KMS-11 (cell line): ENCODE data around the gene SIRT4.

Experiments used
- H2AFZ ChIP-seq: fragments of 200-600 bp; sonication (generic); 2 replicates; pipeline ENCODE4 v1.6.1; 2016; ENCODE audit warnings: antibody characterized with exemption, mixed run types, low read depth
- H3K27ac ChIP-seq: fragments of 200-600 bp; sonication (generic); 2 replicates; pipeline ENCODE4 v1.6.1; 2016; ENCODE audit warnings: mild to moderate bottlenecking, mixed run types
- H3K27me3 ChIP-seq: fragments of 200-600 bp; sonication (generic); 2 replicates; pipeline ENCODE4 v1.6.1; 2017; ENCODE audit warnings: mild to moderate bottlenecking, low read depth, mixed run types, moderate library complexity; ENCODE audit not compliant: insufficient read depth
- H3K36me3 ChIP-seq: fragments of 200-600 bp; sonication (generic); 2 replicates; pipeline ENCODE4 v1.6.1; 2017; ENCODE audit warnings: mild to moderate bottlenecking, mixed run types; ENCODE audit not compliant: insufficient read depth
- H3K4me1 ChIP-seq: fragments of 200-600 bp; sonication (generic); 2 replicates; pipeline ENCODE4 v1.6.1; 2016; ENCODE audit warnings: mild to moderate bottlenecking, low read depth, mixed run types; ENCODE audit not compliant: poor library complexity, severe bottlenecking
- H3K4me2 ChIP-seq: fragments of 200-600 bp; sonication (generic); 2 replicates; pipeline ENCODE4 v1.7.0; 2016; ENCODE audit warnings: mild to moderate bottlenecking, mixed run types
- H3K4me3 ChIP-seq: fragments of 200-600 bp; sonication (generic); IDR thresholded peaks from 2 replicates; pipeline ENCODE4 v1.6.1; 2017; ENCODE audit warnings: low read depth, low read length, mixed read lengths; ENCODE audit not compliant: insufficient read depth
- H3K79me2 ChIP-seq: fragments of 200-600 bp; sonication (generic); 2 replicates; pipeline ENCODE4 v1.6.1; 2016; ENCODE audit warnings: low read depth, mixed run types; ENCODE audit not compliant: insufficient read depth
- H3K9ac ChIP-seq: fragments of 200-600 bp; sonication (generic); 2 replicates; pipeline ENCODE4 v1.6.1; 2016; ENCODE audit warnings: mild to moderate bottlenecking, mixed run types
- H4K20me1 ChIP-seq: fragments of 200-600 bp; sonication (generic); 2 replicates; pipeline ENCODE4 v1.6.1; 2016; ENCODE audit warnings: mild to moderate bottlenecking, mixed run types; ENCODE audit not compliant: insufficient read depth
- TF ChIP-seq, protein P1 (sequence below): fragments of 200-600 bp; sonication (generic); conservative IDR thresholded peaks from 2 replicates; pipeline ENCODE4 v1.6.1; 2017; ENCODE audit warnings: low read depth, mild to moderate bottlenecking, antibody characterized with exemption, low read length, moderate library complexity, mixed read lengths

The SIRT4 gene

DNA sequence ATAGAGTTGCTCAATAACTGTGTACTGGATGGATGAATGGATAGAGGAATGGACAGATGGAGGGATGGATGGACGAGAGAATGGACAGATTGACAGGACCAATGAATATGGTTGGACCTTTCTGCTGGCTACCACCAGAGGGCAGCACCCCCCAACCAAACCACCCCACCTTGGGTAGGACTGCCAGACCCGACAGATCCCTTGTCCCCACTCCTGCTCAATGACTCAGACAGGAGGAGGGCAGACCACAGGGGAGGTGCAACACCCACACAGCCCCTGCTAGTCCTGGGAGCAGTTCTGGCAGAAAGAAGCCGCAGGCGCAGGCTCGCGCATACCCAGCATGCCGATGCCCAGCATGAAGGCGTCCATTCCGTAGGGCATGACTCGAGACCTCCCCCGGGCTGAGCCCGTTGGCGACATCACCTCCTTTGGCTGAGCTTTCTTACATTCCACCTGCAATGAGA lies 54.5 kb downstream of the SIRT4 start:
- Histone ChIP-seq H3K4me1 (no peaks in the 10 kb centered on the region), H3K4me3 (no peak overlapping the region), H3K4me2 (no peak overlapping the region), H4K20me1 (no peaks in the 10 kb centered on the region), H3K27ac (no peak overlapping the region), H3K27me3 (no peaks in the 10 kb centered on the region; the same call in 1 of the 2 replicates), H3K36me3 (no peaks in the 10 kb centered on the region), H2AFZ (no peak overlapping the region), H3K9ac (no peak overlapping the region), H3K79me2 (no peaks in the 10 kb centered on the region)
- TF ChIP-seq, protein P1, sequence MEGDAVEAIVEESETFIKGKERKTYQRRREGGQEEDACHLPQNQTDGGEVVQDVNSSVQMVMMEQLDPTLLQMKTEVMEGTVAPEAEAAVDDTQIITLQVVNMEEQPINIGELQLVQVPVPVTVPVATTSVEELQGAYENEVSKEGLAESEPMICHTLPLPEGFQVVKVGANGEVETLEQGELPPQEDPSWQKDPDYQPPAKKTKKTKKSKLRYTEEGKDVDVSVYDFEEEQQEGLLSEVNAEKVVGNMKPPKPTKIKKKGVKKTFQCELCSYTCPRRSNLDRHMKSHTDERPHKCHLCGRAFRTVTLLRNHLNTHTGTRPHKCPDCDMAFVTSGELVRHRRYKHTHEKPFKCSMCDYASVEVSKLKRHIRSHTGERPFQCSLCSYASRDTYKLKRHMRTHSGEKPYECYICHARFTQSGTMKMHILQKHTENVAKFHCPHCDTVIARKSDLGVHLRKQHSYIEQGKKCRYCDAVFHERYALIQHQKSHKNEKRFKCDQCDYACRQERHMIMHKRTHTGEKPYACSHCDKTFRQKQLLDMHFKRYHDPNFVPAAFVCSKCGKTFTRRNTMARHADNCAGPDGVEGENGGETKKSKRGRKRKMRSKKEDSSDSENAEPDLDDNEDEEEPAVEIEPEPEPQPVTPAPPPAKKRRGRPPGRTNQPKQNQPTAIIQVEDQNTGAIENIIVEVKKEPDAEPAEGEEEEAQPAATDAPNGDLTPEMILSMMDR = peak; percentile 71

DNA sequence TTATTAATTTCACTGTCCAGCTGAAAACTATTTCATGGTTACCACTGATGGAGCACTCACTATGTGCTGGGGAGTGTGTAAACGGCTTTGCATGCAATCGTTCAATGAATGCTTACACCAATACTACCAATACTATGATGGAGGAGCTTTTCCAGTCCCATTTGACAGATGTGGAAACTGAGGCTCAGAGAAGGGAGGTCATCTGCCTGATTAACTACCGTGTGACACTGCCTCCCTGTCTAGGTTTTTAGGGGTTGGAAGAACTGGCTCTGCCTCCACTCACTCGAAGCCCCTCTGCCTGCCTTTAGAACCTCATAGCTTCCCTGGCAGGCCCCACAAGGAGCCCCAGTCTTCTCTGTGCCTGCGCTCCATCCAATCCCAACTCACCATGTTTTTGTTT lies 55.0 kb downstream of the SIRT4 start:
- Histone ChIP-seq H3K4me2 (no peak overlapping the region), H2AFZ (no peak overlapping the region), H3K36me3 (no peaks in the 10 kb centered on the region), H3K4me1 (no peaks in the 10 kb centered on the region), H3K27me3 (no peaks in the 10 kb centered on the region; the same call in 1 of the 2 replicates), H3K79me2 (no peaks in the 10 kb centered on the region), H4K20me1 (no peaks in the 10 kb centered on the region), H3K27ac (no peak overlapping the region), H3K4me3 (no peak overlapping the region), H3K9ac (no peak overlapping the region)
- TF ChIP-seq, protein P1 = no peak

DNA sequence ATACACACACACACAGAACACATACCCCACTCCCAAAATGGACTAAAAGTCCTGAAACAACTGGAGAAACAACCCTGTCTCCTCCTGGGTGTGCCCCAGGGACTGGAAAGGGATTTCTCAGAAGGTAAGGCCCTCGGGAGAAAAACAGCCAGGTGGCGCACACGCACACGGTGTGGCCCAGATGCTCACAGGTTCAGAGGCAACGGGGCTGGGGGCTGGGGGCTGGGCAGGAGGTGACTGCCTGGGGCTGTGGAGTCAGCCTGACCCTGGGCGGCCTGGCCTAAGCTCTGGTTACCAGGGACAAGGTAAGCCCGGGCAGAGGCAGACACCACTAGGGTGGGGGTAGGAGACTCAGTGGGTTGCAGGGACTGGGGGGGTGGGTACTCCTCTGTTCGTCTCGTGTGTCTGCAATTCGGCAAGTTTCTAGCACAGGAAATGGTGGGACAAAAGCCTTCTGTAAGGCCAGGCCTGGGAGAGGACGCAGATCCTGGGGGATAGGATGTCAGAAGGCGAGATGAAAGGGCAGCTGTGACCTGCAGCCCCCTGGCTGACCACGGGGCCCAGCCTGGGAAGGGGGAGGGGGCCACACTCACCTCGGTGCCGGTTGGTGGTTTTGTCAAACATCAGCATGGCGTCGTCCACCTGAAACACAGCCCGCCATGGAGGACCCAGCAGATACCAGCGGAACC lies 56.4 kb downstream of the SIRT4 start:
- Histone ChIP-seq H4K20me1 (no peaks in the 10 kb centered on the region), H3K79me2 (no peaks in the 10 kb centered on the region), H3K9ac (no peak overlapping the region), H3K27me3 (no peaks in the 10 kb centered on the region; the same call in 1 of the 2 replicates), H3K27ac (no peak overlapping the region), H3K4me1 (no peaks in the 10 kb centered on the region), H3K4me3 (no peak overlapping the region), H2AFZ (no peak overlapping the region), H3K4me2 (no peak overlapping the region), H3K36me3 (no peaks in the 10 kb centered on the region)
- TF ChIP-seq, protein P1 = no peak

DNA sequence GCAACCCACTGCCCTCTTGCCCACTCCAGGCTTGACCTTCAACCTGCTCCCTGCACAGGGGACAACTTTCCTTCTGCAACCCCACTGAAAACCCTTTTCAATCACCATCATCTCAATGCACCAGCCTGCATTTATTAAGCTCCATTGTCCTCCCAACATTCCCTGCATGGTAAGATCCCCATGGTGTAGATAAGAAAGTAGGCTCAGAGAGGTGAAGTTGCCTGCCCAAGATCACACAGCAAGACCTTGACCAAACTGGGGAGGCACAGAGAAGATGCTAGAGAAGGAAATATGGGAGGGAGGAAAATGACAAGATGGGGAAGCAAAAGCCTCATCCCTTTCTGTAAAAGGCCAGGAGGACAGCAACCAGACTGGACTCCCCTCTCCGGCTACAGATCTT lies 57.0 kb downstream of the SIRT4 start:
- Histone ChIP-seq H4K20me1 (no peaks in the 10 kb centered on the region), H3K27ac (no peak overlapping the region), H3K36me3 (no peaks in the 10 kb centered on the region)

More for the DNA sequence above, 57.0 kb downstream of the SIRT4 start:
- Histone ChIP-seq H3K79me2 (no peaks in the 10 kb centered on the region), H3K27me3 (no peaks in the 10 kb centered on the region; the same call in 1 of the 2 replicates), H3K4me1 (no peaks in the 10 kb centered on the region), H3K4me2 (no peak overlapping the region), H3K9ac (no peak overlapping the region), H3K4me3 (no peak overlapping the region), H2AFZ (no peak overlapping the region)
- TF ChIP-seq, protein P1 = no peak
